ENCODE results near the gene PRKRA. TPM values are rescaled to one million over a fixed set of nuclear protein-coding genes. Genes with fewer than 3 reads are reported as not detected.

PRKRA gene
- polyA plus RNA-seq, 1 of the 3 experiments (the other 2 are of a cell fraction): 44.3 TPM

DNA sequence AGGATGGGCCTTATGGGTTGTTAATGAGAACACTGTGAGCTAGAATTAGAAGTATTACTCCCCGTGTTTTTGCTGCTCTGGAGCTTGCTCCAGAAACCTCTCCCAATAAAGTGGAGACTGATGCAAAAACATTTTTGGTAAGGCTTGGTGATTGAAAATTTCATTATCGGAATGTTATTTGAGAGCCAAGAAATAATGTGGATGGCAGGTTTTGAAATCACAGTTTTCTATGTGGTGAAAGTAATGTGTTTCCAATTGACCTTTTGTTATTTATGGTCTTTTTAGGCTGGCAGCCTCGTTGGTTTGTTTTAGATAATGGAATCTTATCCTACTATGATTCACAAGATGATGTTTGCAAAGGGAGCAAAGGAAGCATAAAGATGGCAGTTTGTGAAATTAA lies 34.4 kb upstream of the PRKRA start:
- Histone ChIP-seq H3K9me2 (no peaks in the 10 kb centered on the region), H3K4me3 (ENCODE audit: low read depth in 2 of 2, low read length in 1 of 2) (no peak overlapping the region), H2AFZ (ENCODE audit: low read depth) (no peak overlapping the region), H3K9ac (no peak overlapping the region), H3K79me2 (ENCODE audit: insufficient read depth) (peaks cover 96% of the 10 kb centered on the region), H3K36me3 (replicated peaks in 1 of 2; ENCODE audit: control insufficient read depth in 1 of 2, insufficient read depth in 2 of 2, low read length in 1 of 2) (peaks cover 16 to 18% of the 10 kb centered on the region in 2 experiments), H3K4me1 (ENCODE audit: control insufficient read depth in 1 of 2, insufficient read depth in 2 of 2, low read depth in 1 of 2, low read length in 1 of 2) (peaks cover 10 to 15% of the 10 kb centered on the region in 2 experiments; a peak in 3 of 4 replicates), H3K27ac (ENCODE audit: low read depth in 2 of 2, low read length in 1 of 2) (no peak overlapping the region), H3F3A (replicated peaks; ENCODE audit: insufficient read depth) (peaks cover 4% of the 10 kb centered on the region), H3K9me3 (no peaks in the 10 kb centered on the region), H3K27me3 (ENCODE audit: insufficient read depth) (no peaks in the 10 kb centered on the region), H4K20me1 (ENCODE audit: insufficient read depth) (peaks cover 49% of the 10 kb centered on the region), H3K4me2 (no peak overlapping the region)
- POLR2A ChIA-PET: no interaction called here
- no peak for TF ChIP-seq TCF12 (IDR thresholded peaks at IDR 0.05)
- no peak for TF ChIP-seq MXI1 (IDR thresholded peaks at IDR 0.05; ENCODE audit: low read depth, low read length)
- no peak for TF ChIP-seq NRF1 (IDR thresholded peaks at IDR 0.05; ENCODE audit: low read depth, low read length)
- TF ChIP-seq, protein P1, sequence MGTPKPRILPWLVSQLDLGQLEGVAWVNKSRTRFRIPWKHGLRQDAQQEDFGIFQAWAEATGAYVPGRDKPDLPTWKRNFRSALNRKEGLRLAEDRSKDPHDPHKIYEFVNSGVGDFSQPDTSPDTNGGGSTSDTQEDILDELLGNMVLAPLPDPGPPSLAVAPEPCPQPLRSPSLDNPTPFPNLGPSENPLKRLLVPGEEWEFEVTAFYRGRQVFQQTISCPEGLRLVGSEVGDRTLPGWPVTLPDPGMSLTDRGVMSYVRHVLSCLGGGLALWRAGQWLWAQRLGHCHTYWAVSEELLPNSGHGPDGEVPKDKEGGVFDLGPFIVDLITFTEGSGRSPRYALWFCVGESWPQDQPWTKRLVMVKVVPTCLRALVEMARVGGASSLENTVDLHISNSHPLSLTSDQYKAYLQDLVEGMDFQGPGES (IDR thresholded peaks at IDR 0.05; ENCODE audit: low read depth, low read length): no peak
- TF ChIP-seq TEAD4 (IDR thresholded peaks at IDR 0.05; ENCODE audit: borderline replicate concordance, insufficient read depth): no peak
- no peak for TF ChIP-seq MEF2A (IDR thresholded peaks at IDR 0.05; ENCODE audit: borderline replicate concordance, low read depth)
- no peak for TF ChIP-seq FOSL2 (IDR thresholded peaks at IDR 0.05; ENCODE audit: borderline replicate concordance, low read depth)
- TF ChIP-seq, protein P2, sequence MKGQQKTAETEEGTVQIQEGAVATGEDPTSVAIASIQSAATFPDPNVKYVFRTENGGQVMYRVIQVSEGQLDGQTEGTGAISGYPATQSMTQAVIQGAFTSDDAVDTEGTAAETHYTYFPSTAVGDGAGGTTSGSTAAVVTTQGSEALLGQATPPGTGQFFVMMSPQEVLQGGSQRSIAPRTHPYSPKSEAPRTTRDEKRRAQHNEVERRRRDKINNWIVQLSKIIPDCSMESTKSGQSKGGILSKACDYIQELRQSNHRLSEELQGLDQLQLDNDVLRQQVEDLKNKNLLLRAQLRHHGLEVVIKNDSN (IDR thresholded peaks at IDR 0.05; ENCODE audit: borderline replicate concordance, low read depth): no peak
- TF ChIP-seq, protein P3, sequence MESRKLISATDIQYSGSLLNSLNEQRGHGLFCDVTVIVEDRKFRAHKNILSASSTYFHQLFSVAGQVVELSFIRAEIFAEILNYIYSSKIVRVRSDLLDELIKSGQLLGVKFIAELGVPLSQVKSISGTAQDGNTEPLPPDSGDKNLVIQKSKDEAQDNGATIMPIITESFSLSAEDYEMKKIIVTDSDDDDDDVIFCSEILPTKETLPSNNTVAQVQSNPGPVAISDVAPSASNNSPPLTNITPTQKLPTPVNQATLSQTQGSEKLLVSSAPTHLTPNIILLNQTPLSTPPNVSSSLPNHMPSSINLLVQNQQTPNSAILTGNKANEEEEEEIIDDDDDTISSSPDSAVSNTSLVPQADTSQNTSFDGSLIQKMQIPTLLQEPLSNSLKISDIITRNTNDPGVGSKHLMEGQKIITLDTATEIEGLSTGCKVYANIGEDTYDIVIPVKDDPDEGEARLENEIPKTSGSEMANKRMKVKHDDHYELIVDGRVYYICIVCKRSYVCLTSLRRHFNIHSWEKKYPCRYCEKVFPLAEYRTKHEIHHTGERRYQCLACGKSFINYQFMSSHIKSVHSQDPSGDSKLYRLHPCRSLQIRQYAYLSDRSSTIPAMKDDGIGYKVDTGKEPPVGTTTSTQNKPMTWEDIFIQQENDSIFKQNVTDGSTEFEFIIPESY (IDR thresholded peaks at IDR 0.05; ENCODE audit: borderline replicate concordance, low read depth): no peak
- no peak for TF ChIP-seq CTCF (IDR thresholded peaks at IDR 0.05)
- no peak for TF ChIP-seq YY1 (IDR thresholded peaks at IDR 0.05; ENCODE audit: low read depth)
- no peak for TF ChIP-seq RAD21 (IDR thresholded peaks at IDR 0.05; ENCODE audit: low read length)
- TF ChIP-seq SIN3A (IDR thresholded peaks at IDR 0.05; ENCODE audit: borderline replicate concordance, low read depth, low read length): no peak
- no peak for TF ChIP-seq GABPA (IDR thresholded peaks at IDR 0.05; ENCODE audit: low read depth)
- TF ChIP-seq CHD2 (IDR thresholded peaks at IDR 0.05; ENCODE audit: low read length, partially characterized antibody): no peak
- TF ChIP-seq GATA2 (CRISPR knock-in tag; IDR thresholded peaks at IDR 0.05): no peak
- no peak for TF ChIP-seq USF2 (IDR thresholded peaks at IDR 0.05; ENCODE audit: borderline replicate concordance, low read depth, low read length)
- no peak for TF ChIP-seq POLR2AphosphoS5 (IDR thresholded peaks at IDR 0.05; ENCODE audit: low read depth, low read length)
- CTCF ChIA-PET: no interaction called here
- no peak for DNase-seq
- WGBS (ENCODE audit: low lambda C conversion rate): 70% methylated on average over 3 of the region's 3 CpGs

Measured in SK-N-SH (cell line).